Measurements from ENCODE around the gene AADACL3. TPM values are rescaled to one million over a fixed set of nuclear protein-coding genes. Genes with fewer than 3 reads are reported as not detected.

Gene AADACL3
- total RNA-seq, 2 experiments from 2014 or later: not detected

DNA sequence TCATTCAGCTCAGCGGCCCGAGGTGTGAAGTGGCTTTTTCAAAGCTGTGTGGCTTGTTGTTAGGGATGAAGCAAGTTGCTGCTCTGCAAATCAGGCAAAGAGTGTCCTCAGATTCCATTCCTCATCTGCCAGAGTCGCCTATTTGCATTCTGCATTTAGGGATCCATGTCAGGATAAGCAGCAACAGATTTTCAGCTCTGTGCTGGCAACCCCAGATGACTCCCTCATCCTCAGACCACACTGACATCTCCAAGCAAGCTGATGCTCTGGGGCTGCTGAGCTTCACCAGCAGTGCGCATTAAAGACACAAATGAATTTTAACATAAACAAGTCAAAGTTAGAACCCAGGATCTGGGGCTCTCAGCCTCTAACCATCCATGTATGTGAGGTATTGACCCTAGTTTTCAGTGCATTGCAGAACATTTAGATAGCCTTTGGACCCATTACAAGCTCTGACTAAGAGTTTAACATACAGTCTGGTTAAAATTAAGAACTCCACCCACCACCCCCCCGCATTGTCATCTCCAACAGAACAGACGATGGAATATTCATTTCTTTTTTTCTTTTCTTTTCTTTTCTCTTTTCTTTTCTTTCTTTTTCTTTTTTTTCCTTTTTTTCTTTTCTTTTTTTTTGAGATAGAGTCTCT lies 41.0 kb downstream of the AADACL3 start:
- ChIA-PET POLR2A (no interaction called here), CTCF (no interaction called here)
- Mint-ChIP-seq H3K36me3 (ENCODE audit: low read depth) (no peaks in the 10 kb centered on the region), H3K27ac (no peak overlapping the region), H3K27me3 (peaks cover 16% of the 10 kb centered on the region), H3K9me3 (ENCODE audit: low read depth) (no peaks in the 10 kb centered on the region), H3K4me3 (no peak overlapping the region), H3K4me1 (no peaks in the 10 kb centered on the region)
- intact Hi-C loops (cut with DNase I, micrococcal nuclease): no loop called here
- ATAC-seq: no peak
- DNase-seq: no peak

DNA sequence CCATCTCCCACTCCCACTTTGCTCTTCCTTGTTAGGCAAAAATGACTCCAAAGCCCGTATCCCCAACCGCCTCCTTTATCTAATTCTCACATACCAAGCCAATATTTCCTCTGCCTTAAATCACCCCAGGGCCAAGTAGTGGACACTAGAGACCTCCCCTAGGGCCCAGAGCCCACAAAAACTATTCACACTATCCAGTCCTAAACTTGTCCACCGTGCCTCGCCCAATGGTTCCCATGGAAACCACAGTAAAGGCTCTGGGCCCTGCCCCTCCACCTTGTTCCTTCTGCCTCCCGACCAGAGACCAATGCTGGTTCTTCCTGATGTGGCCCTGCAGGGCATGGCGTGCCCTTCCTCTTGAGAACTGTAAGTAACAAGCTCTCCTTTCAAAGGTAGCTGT lies 41.9 kb downstream of the AADACL3 start:
- Mint-ChIP-seq H3K36me3 (ENCODE audit: low read depth) (no peaks in the 10 kb centered on the region), H3K4me3 (no peak overlapping the region), H3K9me3 (ENCODE audit: low read depth) (no peaks in the 10 kb centered on the region), H3K4me1 (no peaks in the 10 kb centered on the region), H3K27me3 (peaks cover 16% of the 10 kb centered on the region), H3K27ac (no peak overlapping the region)
- CTCF ChIA-PET: no interaction called here
- intact Hi-C loops (cut with DNase I, micrococcal nuclease): no loop called here
- DNase-seq: no peak
- no peak for ATAC-seq
- POLR2A ChIA-PET: no interaction called here

GRCh38 chr1:12760256-12760795 lies 44.4 kb downstream of the AADACL3 start:
- Mint-ChIP-seq H3K4me3 (no peak overlapping the region), H3K27ac (no peak overlapping the region), H3K9me3 (ENCODE audit: low read depth) (no peaks in the 10 kb centered on the region), H3K27me3 (peaks cover 11% of the 10 kb centered on the region), H3K36me3 (ENCODE audit: low read depth) (no peaks in the 10 kb centered on the region), H3K4me1 (no peaks in the 10 kb centered on the region)
- CTCF ChIA-PET: no interaction called here
- intact Hi-C loops (cut with DNase I, micrococcal nuclease): no loop called here
- POLR2A ChIA-PET: no interaction called here
- ATAC-seq (no peak), DNase-seq (no peak)

- no peak overlapping the region for H3K4me3 Mint-ChIP-seq
- ATAC-seq: no peak
- ChIA-PET POLR2A (no interaction called here), CTCF (no interaction called here)
- DNase-seq: no peak
- H3K9me3 Mint-ChIP-seq (ENCODE audit: low read depth): no peaks in the 10 kb centered on the region
- no peaks in the 10 kb centered on the region for H3K4me1 Mint-ChIP-seq
- intact Hi-C loops (cut with DNase I, micrococcal nuclease): no loop called here
- H3K36me3 Mint-ChIP-seq (ENCODE audit: low read depth): no peaks in the 10 kb centered on the region
- no peak overlapping the region for H3K27ac Mint-ChIP-seq
- peaks cover 11% of the 10 kb centered on the region for H3K27me3 Mint-ChIP-seq
Measured at GRCh38 chr1:12761781-12762180, 45.9 kb downstream of the AADACL3 start.

GRCh38 chr1:12762766-12763165 lies 46.9 kb downstream of the AADACL3 start:
- no peak for DNase-seq
- H3K36me3 Mint-ChIP-seq (ENCODE audit: low read depth): no peaks in the 10 kb centered on the region
- CTCF ChIA-PET: no interaction called here
- no peak overlapping the region for H3K4me3 Mint-ChIP-seq
- H3K9me3 Mint-ChIP-seq (ENCODE audit: low read depth): no peaks in the 10 kb centered on the region
- intact Hi-C loops (cut with DNase I, micrococcal nuclease): no loop called here
- no peaks in the 10 kb centered on the region for H3K4me1 Mint-ChIP-seq
- no peak overlapping the region for H3K27ac Mint-ChIP-seq
- POLR2A ChIA-PET: no interaction called here
- ATAC-seq: no peak
- H3K27me3 Mint-ChIP-seq: peaks cover 13% of the 10 kb centered on the region

- Mint-ChIP-seq H3K4me3 (no peak overlapping the region), H3K4me1 (no peaks in the 10 kb centered on the region), H3K27ac (no peak overlapping the region), H3K27me3 (peaks cover 12% of the 10 kb centered on the region), H3K9me3 (ENCODE audit: low read depth) (no peaks in the 10 kb centered on the region), H3K36me3 (ENCODE audit: low read depth) (no peaks in the 10 kb centered on the region)
- intact Hi-C loops (cut with DNase I, micrococcal nuclease): no loop called here
- no peak for ATAC-seq
- POLR2A ChIA-PET: no interaction called here
- no peak for DNase-seq
- CTCF ChIA-PET: no interaction called here
Measured at GRCh38 chr1:12763479-12763878, 47.6 kb downstream of the AADACL3 start.

- DNase-seq (no peak), ATAC-seq (no peak)
- Mint-ChIP-seq H3K9me3 (ENCODE audit: low read depth) (no peaks in the 10 kb centered on the region), H3K4me3 (no peak overlapping the region), H3K27ac (no peak overlapping the region), H3K36me3 (ENCODE audit: low read depth) (no peaks in the 10 kb centered on the region), H3K27me3 (peaks cover 12% of the 10 kb centered on the region), H3K4me1 (no peaks in the 10 kb centered on the region)
- ChIA-PET POLR2A (no interaction called here), CTCF (no interaction called here)
- intact Hi-C loops (cut with DNase I, micrococcal nuclease): no loop called here
Measured at GRCh38 chr1:12764016-12764415, 48.1 kb downstream of the AADACL3 start.

DNA sequence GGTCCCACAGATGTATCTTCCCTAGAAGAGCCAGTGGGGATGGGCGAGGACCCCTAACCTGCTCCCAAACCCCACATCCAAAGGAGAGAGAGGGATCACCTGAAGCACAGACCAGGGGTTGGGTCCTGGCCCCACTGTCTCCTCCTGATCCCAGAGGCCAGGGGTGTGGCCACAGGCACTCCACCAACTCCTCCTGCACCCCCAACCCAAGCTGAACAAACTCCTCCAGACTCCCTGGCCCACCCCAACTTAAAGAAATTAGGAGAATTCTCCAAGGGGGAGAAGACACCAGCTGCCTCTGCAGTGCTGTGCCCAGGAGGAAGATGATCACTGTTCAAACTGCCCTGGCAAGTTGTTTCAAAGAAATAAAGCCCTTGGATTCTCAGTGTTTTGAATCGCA lies 53.1 kb downstream of the AADACL3 start:
- ChIA-PET POLR2A (no interaction called here), CTCF (no interaction called here)
- H3K4me1 Mint-ChIP-seq: no peaks in the 10 kb centered on the region
- no peak overlapping the region for H3K4me3 Mint-ChIP-seq
- DNase-seq (no peak), ATAC-seq (no peak)
- no peak overlapping the region for H3K27ac Mint-ChIP-seq
- intact Hi-C loops (cut with DNase I, micrococcal nuclease): no loop called here
- H3K36me3 Mint-ChIP-seq (ENCODE audit: low read depth): no peaks in the 10 kb centered on the region
- H3K9me3 Mint-ChIP-seq (ENCODE audit: low read depth): no peaks in the 10 kb centered on the region
- peaks cover 21% of the 10 kb centered on the region for H3K27me3 Mint-ChIP-seq

- intact Hi-C loops (cut with DNase I, micrococcal nuclease): no loop called here
- no peaks in the 10 kb centered on the region for H3K9me3 Mint-ChIP-seq (ENCODE audit: low read depth)
- CTCF ChIA-PET: interaction anchor here (0.6 kb wide), 1 partner anchor 47 kb away, joined by 3 read pairs; no protein-coding TSS in a partner anchor
Measured at GRCh38 chr1:12769976-12770505, 54.1 kb downstream of the AADACL3 start.

DNA sequence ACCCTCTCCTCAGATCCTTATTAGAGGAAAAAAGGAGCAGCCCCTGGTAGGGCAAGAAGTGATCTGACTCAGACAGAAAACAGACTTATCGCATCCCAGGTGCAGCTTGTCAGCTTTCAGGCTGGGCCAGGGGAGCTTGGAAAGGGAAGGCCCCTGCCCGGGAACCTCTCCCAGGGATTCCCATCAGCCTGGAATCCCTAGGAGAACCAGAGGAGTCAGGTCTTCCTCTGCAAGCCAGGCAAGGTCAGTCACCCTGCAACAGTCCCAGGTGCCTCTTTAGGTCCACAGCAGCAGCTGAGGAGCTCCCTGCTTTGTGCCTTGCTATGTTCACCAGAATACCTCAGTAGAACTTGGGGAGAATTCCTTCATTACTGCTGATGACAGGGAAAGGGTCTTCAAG lies 54.7 kb downstream of the AADACL3 start:
- Mint-ChIP-seq H3K36me3 (ENCODE audit: low read depth) (no peaks in the 10 kb centered on the region), H3K27me3 (peaks cover 21% of the 10 kb centered on the region), H3K4me3 (no peak overlapping the region), H3K9me3 (ENCODE audit: low read depth) (no peaks in the 10 kb centered on the region), H3K27ac (no peak overlapping the region), H3K4me1 (no peaks in the 10 kb centered on the region)
- CTCF ChIA-PET: interaction anchor here (0.6 to 0.9 kb wide), 2 partner anchors 47 to 111 kb away, joined by 3 read pairs; no protein-coding TSS in a partner anchor
- intact Hi-C loops (cut with DNase I, micrococcal nuclease): no loop called here
- ATAC-seq: no peak
- DNase-seq: no peak
- POLR2A ChIA-PET: no interaction called here

More at GRCh38 chr1:12769976-12770505, 54.1 kb downstream of the AADACL3 start:
- DNase-seq (no peak), ATAC-seq (no peak)
- Mint-ChIP-seq H3K27me3 (peaks cover 21% of the 10 kb centered on the region), H3K36me3 (ENCODE audit: low read depth) (no peaks in the 10 kb centered on the region), H3K27ac (no peak overlapping the region), H3K4me3 (no peak overlapping the region), H3K4me1 (no peaks in the 10 kb centered on the region)
- POLR2A ChIA-PET: no interaction called here

DNA sequence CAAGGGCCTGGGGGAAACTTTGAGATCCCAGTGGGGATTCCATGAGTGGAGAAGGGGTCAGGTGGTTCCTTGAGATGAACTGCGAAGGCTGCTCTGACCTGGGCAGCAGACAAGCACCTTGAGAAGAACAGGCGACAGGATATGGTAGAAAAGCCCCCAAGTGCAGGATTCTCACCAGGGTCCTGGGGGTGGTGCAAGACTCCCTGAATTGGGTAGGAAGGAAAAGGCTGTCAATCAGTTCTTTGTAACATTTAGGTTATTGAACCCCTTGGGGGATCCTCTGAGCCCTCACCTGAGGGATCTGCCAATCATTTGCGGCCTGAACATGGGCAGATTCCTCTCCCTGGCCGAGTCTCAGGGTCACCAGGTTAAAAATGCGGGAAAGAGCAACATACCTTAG lies 55.3 kb downstream of the AADACL3 start:
- H3K9me3 Mint-ChIP-seq (ENCODE audit: low read depth): no peaks in the 10 kb centered on the region
- intact Hi-C loops (cut with DNase I, micrococcal nuclease): no loop called here
- ChIA-PET CTCF (interaction anchor here (0.9 kb wide), 1 partner anchor 112 kb away, joined by 3 read pairs; no protein-coding TSS in a partner anchor), POLR2A (no interaction called here)
- H3K4me1 Mint-ChIP-seq: no peaks in the 10 kb centered on the region
- no peak overlapping the region for H3K4me3 Mint-ChIP-seq
- DNase-seq (no peak), ATAC-seq (no peak)
- peaks cover 21% of the 10 kb centered on the region for H3K27me3 Mint-ChIP-seq
- no peak overlapping the region for H3K27ac Mint-ChIP-seq
- no peaks in the 10 kb centered on the region for H3K36me3 Mint-ChIP-seq (ENCODE audit: low read depth)

- ATAC-seq: no peak
- intact Hi-C loops (cut with DNase I, micrococcal nuclease): no loop called here
- H3K27me3 Mint-ChIP-seq: peaks cover 20% of the 10 kb centered on the region
- no peaks in the 10 kb centered on the region for H3K9me3 Mint-ChIP-seq (ENCODE audit: low read depth)
- POLR2A ChIA-PET: no interaction called here
- CTCF ChIA-PET: no interaction called here
- no peak overlapping the region for H3K4me3 Mint-ChIP-seq
- no peak for DNase-seq
- no peaks in the 10 kb centered on the region for H3K36me3 Mint-ChIP-seq (ENCODE audit: low read depth)
- H3K27ac Mint-ChIP-seq: no peak overlapping the region
- H3K4me1 Mint-ChIP-seq: no peaks in the 10 kb centered on the region
Measured at GRCh38 chr1:12772520-12772919, 56.6 kb downstream of the AADACL3 start.
